Measurements from ENCODE around the gene BBOF1. TPM values are rescaled to one million over a fixed set of nuclear protein-coding genes. Genes with fewer than 3 reads are reported as not detected.

Gene BBOF1
- total and polyA plus RNA-seq, 10 donors, result 1.0 to 8.1 (median 2.7) TPM

DNA sequence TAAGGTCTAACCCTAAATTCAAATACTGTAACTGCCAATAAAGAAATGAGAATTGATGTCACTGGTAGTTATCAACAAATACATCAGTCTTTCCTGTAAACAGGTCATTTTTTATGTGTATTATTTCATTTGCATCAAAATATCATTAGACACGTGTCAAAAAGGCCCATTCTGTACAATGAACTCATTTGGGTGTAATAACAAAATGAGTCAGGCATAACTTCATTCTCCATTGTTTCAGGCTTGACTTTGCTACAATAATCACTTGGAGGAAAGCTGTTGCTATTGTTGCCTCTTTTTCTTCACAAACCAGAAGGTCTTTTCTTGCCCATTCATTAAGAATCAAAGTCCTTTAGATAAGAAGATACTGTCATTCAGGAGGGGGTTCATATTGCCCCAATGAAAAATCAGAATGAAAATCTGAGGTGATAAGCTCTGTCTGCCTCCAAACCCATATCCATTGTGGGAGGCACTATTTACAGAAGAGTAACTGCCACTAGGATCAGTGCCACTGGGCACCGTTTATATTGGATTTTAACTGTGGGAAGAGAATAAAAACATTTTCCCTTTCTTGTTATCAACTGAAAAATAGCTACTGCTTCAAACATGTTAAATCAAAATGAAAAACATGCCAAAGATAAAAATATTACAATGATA is 10.2 kb upstream of the BBOF1 start:
- peaks cover 0 to 94% (median 19%) of the 10 kb centered on the region in 6 donors for H3K36me3 ChIP-seq
- H3K4me3 ChIP-seq, result no peak overlapping the region
- H3K9me3 ChIP-seq, result no peaks in the 10 kb centered on the region
- intact Hi-C loops (cut with DNase I; ENCODE audit: low total_unique reads), result no loop called here
- WGBS, 5 donors, result 75 to 95% (median 91%) methylated on average over 2 of the region's 2 CpGs
- H3K27me3 ChIP-seq (replicated peaks in 1 of 7), result no peaks in the 10 kb centered on the region
- TF ChIP-seq POLR2A (IDR thresholded peaks at IDR 0.05), result no peak
- H3K4me1 ChIP-seq, result no peaks in the 10 kb centered on the region
- no peak for DNase-seq
- no peak overlapping the region for H3K27ac ChIP-seq

DNA sequence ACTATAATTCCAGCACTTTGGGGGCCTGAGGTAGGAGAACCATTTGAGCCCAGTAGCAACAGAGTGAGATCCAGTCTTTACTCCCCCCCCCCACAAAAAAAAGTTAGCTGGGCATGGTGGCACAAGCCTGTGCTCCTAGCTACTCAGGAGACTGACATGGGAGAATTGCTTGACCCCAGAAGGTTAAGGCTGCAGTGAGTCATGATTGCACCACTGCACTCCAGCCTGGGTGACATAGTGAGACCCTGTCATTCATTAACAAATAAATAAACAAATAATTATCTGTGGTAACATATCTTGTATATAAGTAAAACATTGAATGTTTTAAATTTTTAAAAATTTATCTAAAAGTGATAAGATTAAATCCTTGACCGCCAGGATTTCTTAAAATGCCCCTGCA is 4.8 kb upstream of the BBOF1 start:
- Histone ChIP-seq H3K9me3 (no peaks in the 10 kb centered on the region), H3K36me3 (peaks cover 0 to 52% (median 11%) of the 10 kb centered on the region in 6 donors), H3K27me3 (replicated peaks in 1 of 7) (no peaks in the 10 kb centered on the region), H3K4me3 (no peak overlapping the region), H3K27ac (no peak overlapping the region), H3K4me1 (peaks cover 0 to 12% (median 8%) of the 10 kb centered on the region in 6 donors)
- intact Hi-C loops (cut with DNase I; ENCODE audit: low total_unique reads), result no loop called here
- 91 to 100% (median 97%) methylated on average over 1 of the region's 1 CpG for WGBS, 5 donors
- DNase-seq, result no peak
- TF ChIP-seq POLR2AphosphoS5 (IDR thresholded peaks at IDR 0.05), result no peak
- TF ChIP-seq POLR2A (IDR thresholded peaks at IDR 0.05), result no peak
- TF ChIP-seq, protein P1, sequence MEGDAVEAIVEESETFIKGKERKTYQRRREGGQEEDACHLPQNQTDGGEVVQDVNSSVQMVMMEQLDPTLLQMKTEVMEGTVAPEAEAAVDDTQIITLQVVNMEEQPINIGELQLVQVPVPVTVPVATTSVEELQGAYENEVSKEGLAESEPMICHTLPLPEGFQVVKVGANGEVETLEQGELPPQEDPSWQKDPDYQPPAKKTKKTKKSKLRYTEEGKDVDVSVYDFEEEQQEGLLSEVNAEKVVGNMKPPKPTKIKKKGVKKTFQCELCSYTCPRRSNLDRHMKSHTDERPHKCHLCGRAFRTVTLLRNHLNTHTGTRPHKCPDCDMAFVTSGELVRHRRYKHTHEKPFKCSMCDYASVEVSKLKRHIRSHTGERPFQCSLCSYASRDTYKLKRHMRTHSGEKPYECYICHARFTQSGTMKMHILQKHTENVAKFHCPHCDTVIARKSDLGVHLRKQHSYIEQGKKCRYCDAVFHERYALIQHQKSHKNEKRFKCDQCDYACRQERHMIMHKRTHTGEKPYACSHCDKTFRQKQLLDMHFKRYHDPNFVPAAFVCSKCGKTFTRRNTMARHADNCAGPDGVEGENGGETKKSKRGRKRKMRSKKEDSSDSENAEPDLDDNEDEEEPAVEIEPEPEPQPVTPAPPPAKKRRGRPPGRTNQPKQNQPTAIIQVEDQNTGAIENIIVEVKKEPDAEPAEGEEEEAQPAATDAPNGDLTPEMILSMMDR (IDR thresholded peaks at IDR 0.05 in 8 of 11, conservative IDR thresholded peaks at IDR 0.05 in 3 of 11), result no peak

DNA sequence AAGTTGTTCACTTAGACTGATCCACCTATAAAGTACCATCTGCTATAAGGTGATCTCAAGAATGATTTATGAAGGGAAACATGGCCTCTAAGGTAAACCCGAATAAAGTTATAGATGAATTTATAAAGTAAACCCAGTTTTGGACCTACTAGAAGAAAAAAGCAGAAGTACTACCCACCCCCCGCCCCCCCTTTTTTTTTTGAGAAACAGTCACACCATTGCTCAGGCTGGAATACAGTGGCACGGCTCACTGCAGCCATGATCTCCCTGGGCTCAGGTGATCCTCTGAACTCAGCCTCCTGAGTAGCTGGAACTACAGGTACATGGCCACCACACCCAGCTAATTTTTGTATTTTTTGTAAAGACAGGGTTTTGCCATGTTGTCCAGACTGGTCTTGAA is 4.0 kb upstream of the BBOF1 start:
- TF ChIP-seq POLR2A (IDR thresholded peaks at IDR 0.05) (no peak), POLR2AphosphoS5 (IDR thresholded peaks at IDR 0.05) (no peak)
- TF ChIP-seq, protein P1 (IDR thresholded peaks at IDR 0.05 in 8 of 11, conservative IDR thresholded peaks at IDR 0.05 in 3 of 11), result no peak
- intact Hi-C loops (cut with DNase I; ENCODE audit: low total_unique reads), result no loop called here
- Histone ChIP-seq H3K9me3 (no peaks in the 10 kb centered on the region), H3K27me3 (replicated peaks in 1 of 7) (no peaks in the 10 kb centered on the region), H3K36me3 (peaks cover 0 to 43% (median 3%) of the 10 kb centered on the region in 6 donors), H3K27ac (no peak overlapping the region), H3K4me3 (no peak overlapping the region), H3K4me1 (peaks cover 5 to 21% (median 16%) of the 10 kb centered on the region in 6 donors)
- no peak for DNase-seq
- 38 to 61% (median 56%) methylated on average over 3 of the region's 3 CpGs for WGBS, 5 donors

DNA sequence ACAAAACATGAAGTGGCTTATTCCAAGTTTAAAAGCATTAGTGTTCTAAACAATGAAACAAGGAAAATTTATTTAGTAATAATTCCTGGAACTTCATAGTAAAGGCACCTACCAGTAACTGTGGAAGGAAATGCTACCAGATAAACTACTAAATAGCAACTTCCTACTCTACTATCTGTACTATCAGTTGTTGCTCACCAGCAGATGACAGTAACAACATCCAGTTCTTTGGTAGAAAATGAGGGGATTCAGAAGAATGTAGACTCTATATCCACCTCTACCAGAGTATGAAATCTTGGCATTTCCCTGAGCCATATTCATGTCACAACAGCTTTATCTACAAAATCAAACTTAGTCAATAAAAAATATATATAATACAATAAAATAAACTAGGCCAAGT is 3.2 kb upstream of the BBOF1 start:
- no peak for DNase-seq
- no peaks in the 10 kb centered on the region for H3K27me3 ChIP-seq (replicated peaks in 1 of 7)
- intact Hi-C loops (cut with DNase I; ENCODE audit: low total_unique reads), result no loop called here
- H3K9me3 ChIP-seq, result no peaks in the 10 kb centered on the region
- no peak overlapping the region for H3K27ac ChIP-seq
- H3K4me3 ChIP-seq, result no peak overlapping the region
- peaks cover 5 to 23% (median 17%) of the 10 kb centered on the region in 6 donors for H3K4me1 ChIP-seq
- H3K36me3 ChIP-seq, result peaks cover 0 to 36% (median 2%) of the 10 kb centered on the region in 6 donors
- TF ChIP-seq, protein P1 (IDR thresholded peaks at IDR 0.05 in 8 of 11, conservative IDR thresholded peaks at IDR 0.05 in 3 of 11), result no peak
- TF ChIP-seq POLR2AphosphoS5 (IDR thresholded peaks at IDR 0.05), result no peak
- TF ChIP-seq POLR2A (IDR thresholded peaks at IDR 0.05), result no peak

Data from spleen (tissue), 11 donors.